ENCODE results near the gene RAD9A.

The RAD9A gene

GRCh38 chr11:67374571-67375281 is 17.1 kb upstream of the RAD9A start:
- DNase-seq (ENCODE audit: low read depth, low spot score), result no peak

GRCh38 chr11:67375320-67376055 is 16.3 kb upstream of the RAD9A start:
- no peak for DNase-seq (ENCODE audit: low read depth, low spot score)

- no peak for DNase-seq (ENCODE audit: low read depth, low spot score)
These were observed 15.5 kb upstream of the RAD9A start for GRCh38 chr11:67376063-67376820.

- no peak for DNase-seq (ENCODE audit: low read depth, low spot score)
These were observed 14.6 kb upstream of the RAD9A start for GRCh38 chr11:67376873-67377808.

- DNase-seq (ENCODE audit: low read depth, low spot score), result no peak
These were observed 13.2 kb upstream of the RAD9A start for GRCh38 chr11:67378544-67378943.

DNA sequence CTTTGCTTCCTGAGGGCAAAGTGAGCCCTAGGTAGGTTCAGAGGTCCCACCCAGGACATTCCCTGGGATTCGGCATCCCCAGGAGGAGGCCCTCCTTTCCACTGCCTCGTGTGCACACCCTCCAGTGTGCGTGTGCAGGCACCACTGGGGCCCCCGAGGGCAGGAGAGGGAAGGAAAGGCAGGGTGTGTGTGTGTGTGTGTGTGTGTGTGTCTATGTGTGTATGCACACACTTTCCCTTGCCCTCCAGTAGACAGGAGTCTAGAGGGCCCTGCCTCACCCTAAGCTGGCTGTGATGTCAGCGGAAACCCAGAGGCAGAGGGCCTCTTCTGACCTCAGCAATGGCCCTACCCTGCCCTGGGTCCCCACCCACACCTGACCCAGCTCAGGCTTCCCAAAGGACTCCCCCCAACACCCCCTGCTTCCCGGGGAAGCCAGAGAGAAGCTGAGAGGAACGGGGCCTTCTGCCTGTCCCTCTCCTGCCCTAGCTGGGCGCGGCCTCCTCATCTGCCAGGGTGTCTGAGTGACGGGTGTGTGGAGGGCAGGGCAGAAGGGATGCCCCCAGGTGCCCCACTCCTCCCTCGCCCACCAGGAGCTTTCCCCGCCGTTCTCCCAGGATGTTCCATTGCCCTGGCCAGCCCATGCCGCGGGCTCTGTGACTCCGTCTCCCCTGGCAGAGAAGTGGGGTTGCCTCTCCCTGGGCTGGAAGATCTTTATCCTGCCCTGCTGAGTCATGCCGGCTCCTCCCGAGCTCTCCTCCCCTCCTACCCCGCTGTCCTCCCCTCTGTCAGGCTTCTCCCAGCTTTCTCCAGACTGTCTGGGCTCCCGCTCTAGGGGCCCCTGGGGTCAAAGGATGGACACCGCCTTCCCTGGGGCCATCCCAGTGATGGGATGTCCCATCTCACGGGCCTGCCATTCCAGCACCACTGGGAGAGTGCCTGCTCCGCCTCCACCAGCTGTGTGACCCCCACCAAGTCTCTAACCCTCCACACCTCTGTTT is 12.4 kb upstream of the RAD9A start:
- DNase-seq (ENCODE audit: low read depth, low spot score), result no peak

DNA sequence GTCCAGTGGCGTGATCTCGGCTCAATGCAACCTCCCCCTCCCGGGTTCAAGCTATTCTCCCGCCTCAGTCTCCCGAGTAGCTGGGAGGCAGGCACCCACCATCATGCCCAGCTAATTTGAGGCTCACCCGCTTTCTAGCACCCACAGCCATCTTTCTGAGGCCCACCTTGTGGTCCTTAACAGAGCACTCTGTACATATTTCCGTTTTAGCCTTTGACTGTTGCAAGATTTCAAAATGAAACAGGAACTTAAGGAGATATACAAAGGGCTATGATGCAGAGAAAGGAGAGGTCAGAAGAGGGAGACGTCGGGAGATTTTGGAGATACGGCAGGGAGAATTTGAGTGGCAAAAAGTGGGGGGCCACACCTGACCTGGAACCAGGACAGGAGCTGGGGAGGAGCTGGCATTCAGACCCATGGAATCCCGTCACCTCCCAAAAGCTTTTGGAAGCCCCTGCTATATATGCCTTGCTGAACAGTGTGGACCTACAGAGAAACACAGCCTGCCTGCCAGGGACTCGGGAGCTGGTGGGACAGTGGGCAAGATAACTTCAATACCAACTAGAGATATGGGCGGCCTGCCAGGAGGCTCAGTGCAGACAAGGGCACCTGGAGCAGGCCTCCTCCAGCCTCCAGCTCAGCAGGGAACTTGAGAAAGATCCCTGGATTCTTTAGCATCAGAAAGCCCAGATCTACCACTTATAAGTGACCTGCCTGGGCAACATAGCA is 10.4 kb upstream of the RAD9A start:
- no peak for DNase-seq (ENCODE audit: low read depth, low spot score)

DNA sequence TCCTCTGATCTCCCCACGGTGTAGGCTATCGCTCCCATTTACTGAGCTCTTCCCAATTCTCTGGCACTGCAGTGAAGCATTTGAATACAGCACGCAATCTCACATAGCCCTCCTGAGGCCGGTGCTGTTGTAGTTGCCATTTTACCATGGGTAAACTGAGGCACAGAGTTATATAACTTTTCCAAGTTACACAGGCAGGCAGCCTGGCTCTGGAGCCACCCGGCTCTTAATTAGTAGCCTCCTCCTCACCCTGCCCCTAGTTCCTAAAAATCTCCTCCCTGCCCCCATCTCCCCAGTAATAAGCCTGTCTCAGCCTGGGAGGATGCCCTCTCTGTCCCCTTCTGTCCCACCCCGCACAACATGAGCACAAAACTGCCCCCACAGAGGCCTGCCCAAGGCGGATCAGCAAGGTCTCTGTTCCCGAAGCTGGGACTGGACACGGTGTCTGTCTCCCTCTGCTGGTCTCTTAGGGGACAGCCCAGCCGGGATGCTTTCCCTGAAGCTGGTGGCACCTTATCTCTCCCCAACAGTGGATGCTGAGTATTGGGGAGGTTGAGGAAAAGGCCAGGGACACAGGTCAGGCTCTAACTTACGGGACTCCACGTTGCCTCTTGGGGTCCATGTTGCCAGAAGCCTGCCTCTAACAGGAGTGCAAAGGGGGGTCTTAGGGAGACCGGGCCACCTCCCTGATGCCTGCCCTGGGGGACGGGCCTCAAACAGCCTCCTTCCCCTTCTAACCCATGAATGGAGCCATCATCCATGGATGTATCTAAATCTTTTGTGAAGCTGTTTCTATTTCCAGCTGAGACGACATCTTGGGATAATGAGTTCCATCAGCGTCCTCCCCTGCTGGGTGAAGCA is 9.3 kb upstream of the RAD9A start:
- no peak for DNase-seq (ENCODE audit: low read depth, low spot score)

- DNase-seq (ENCODE audit: low read depth, low spot score), result no peak
These were observed 6.9 kb upstream of the RAD9A start for GRCh38 chr11:67384851-67385366.

DNA sequence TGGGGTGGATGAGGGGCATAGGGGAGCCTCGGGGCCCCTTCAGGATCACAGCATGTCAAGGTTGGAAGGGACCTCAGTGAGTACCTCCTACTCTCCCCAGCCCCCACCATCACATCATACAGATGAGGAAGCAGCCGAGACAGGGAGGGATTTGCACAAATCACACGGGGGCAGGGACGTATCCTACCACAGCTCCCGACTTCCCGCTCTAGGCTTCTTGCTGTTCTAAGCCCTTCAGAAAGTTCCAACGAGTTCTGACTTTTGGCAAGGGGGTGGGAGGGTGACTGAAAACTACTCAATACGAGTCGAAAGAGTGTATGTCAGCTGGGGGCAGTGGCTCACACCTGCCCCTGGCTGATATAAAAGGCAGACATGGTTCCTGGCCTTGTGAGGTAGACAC is 4.7 kb upstream of the RAD9A start:
- no peak for DNase-seq (ENCODE audit: low read depth, low spot score)

GRCh38 chr11:67387518-67387917 is 4.3 kb upstream of the RAD9A start:
- DNase-seq (ENCODE audit: low read depth, low spot score), result no peak

DNA sequence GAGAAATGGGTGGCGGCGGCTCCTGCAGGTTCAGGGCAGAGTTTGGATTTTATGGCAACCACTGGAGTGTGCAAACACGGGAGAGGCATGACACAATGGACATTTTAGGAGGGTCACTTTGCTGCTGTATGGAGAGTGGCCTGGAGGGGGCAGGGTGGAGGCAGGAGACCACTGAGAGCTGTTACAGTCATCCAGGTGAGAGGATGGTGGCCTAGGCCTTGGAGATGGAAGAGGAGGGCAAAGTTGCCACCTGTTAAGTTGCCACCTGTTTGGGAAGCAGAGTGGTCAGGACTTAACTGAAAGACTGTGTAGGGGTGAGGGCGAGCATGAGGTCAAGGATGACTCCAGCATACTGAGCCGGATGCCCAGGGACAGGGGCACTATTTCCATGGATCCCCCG is 2.3 kb upstream of the RAD9A start:
- no peak for DNase-seq (ENCODE audit: low read depth, low spot score)

GRCh38 chr11:67390947-67391303 is 861 bp upstream of the RAD9A start:
- DNase-seq (ENCODE audit: low read depth, low spot score), result no peak

DNA sequence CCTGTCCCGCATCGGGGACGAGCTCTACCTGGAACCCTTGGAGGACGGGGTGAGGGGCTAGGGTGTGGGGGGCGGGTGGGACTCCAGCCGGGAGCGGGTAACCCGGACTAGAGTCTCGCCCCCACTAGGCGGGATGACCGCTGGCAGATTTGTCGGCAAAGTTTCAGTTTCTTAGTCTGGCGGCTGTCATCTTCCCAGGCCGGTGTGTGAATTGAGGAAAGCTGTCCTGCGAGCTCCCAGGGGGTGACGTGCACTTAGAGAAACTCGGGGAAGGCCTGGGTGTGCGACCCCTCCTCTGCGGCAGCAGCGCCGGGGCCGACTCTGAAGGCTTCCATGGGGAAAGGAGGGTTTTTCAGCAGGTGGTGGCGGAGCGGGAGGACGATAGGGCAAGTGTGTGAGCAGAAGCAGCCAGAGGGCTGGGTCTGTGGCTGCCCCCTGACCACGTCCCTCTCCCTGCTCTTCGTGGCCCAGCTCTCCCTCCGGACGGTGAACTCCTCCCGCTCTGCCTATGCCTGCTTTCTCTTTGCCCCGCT is 463 bp downstream of the RAD9A start:
- no peak for DNase-seq (ENCODE audit: low read depth, low spot score)

GRCh38 chr11:67393437-67393836 is 1.7 kb downstream of the RAD9A start:
- DNase-seq (ENCODE audit: low read depth, low spot score), result no peak

DNA sequence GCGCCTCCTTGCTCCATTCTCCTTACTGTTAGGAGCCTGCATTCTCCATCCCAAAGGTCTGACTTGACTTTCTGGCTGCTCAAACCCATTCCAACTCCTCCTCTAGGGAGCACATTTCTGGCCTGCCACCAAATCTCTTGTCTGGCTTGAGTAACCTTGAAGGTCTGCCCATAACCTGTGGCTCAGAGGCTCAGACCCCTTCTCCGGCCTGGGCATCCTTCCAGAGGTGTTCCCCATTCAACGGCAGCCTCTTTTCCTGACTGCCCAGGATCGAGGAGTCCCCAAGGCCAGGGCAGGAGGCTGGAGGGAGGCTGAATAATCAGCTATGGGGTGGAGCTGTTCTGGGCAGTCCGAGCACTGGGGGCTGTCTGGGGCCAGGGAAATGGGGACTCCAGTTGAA is 2.2 kb downstream of the RAD9A start:
- DNase-seq (ENCODE audit: low read depth, low spot score), result no peak

DNA sequence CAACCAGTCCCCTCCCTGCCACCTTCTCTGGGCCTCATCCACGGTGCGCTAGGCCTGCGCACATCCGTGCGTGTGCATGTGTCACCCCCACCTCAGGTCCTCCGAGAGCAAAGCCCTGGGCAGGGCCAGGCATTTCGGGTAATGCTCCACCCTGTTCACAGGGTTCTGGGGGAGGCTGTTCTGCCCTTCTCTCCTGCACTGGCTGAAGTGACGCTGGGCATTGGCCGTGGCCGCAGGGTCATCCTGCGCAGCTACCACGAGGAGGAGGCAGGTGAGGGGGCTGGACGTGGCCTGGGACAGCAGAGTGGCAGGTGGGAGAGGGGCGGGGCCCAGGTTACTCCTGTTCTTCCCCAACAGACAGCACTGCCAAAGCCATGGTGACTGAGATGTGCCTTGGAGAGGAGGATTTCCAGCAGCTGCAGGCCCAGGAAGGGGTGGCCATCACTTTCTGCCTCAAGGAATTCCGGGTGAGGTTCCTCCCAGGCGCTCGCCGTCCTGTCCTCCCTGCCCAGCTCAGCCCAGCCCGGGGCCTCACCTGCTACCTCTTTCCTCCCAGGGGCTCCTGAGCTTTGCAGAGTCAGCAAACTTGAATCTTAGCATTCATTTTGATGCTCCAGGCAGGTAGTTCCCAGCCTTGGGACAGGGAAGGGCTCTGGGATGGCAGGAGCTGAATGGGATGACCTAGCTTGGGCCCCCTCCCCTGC is 3.9 kb downstream of the RAD9A start:
- no peak for DNase-seq (ENCODE audit: low read depth, low spot score)

- DNase-seq (ENCODE audit: low read depth, low spot score), result no peak
These were observed 4.4 kb downstream of the RAD9A start for GRCh38 chr11:67396259-67396581.

Data from iPS DF 19.7 (cell line).